ENCODE measurements around the gene SH3BGRL3.
"Not testable (repeated sequence)": the region's sequence is repeated elsewhere in the genome, so short reads cannot be mapped to it uniquely, and the experiment has no call there.

SH3BGRL3 gene

GRCh38 chr1:26288311-26288941, 8.5 kb downstream of the SH3BGRL3 start:
- H3K27ac ChIP-seq = no peak overlapping the region
- TF ChIP-seq ZFX (IDR thresholded peaks at IDR 0.05; ENCODE audit: borderline replicate concordance) (no peak), CTCF (IDR thresholded peaks at IDR 0.05) (no peak)

GRCh38 chr1:26289158-26290059, 9.5 kb downstream of the SH3BGRL3 start:
- no peak for TF ChIP-seq CTCF (IDR thresholded peaks at IDR 0.05)
- TF ChIP-seq ZFX (IDR thresholded peaks at IDR 0.05; ENCODE audit: borderline replicate concordance) = no peak
- H3K27ac ChIP-seq = no peak overlapping the region

- no peak overlapping the region for H3K27ac ChIP-seq
- TF ChIP-seq CTCF (IDR thresholded peaks at IDR 0.05) (no peak), ZFX (IDR thresholded peaks at IDR 0.05; ENCODE audit: borderline replicate concordance) (no peak)
Observed at GRCh38 chr1:26290122-26290881, 10.4 kb downstream of the SH3BGRL3 start.

GRCh38 chr1:26290882-26291261, 11.0 kb downstream of the SH3BGRL3 start:
- TF ChIP-seq CTCF (IDR thresholded peaks at IDR 0.05) (no peak), ZFX (IDR thresholded peaks at IDR 0.05; ENCODE audit: borderline replicate concordance) (no peak)
- H3K27ac ChIP-seq = no peak overlapping the region

GRCh38 chr1:26291433-26291832, 11.5 kb downstream of the SH3BGRL3 start:
- H3K27ac ChIP-seq = no peak overlapping the region
- TF ChIP-seq CTCF (IDR thresholded peaks at IDR 0.05) (no peak), ZFX (IDR thresholded peaks at IDR 0.05; ENCODE audit: borderline replicate concordance) (no peak)

- TF ChIP-seq ZFX (IDR thresholded peaks at IDR 0.05; ENCODE audit: borderline replicate concordance) (no peak), CTCF (IDR thresholded peaks at IDR 0.05) (no peak)
- H3K27ac ChIP-seq = no peak overlapping the region
Observed at GRCh38 chr1:26291939-26292338, 12.1 kb downstream of the SH3BGRL3 start.

- not testable (repeated sequence) for H3K27ac ChIP-seq
Observed at GRCh38 chr1:26292735-26293134, 12.8 kb downstream of the SH3BGRL3 start.

Measured in 22Rv1 (cell line).